WI38 (cell line): ENCODE measurements around the gene CNNM4.

ENCODE experiments used
- H3K4me3 ChIP-seq: 2 replicates; pipeline ENCODE4 v1.5.1; 2011; ENCODE audit warnings: low read depth, mild to moderate bottlenecking, control low read depth, low read length
- TF ChIP-seq, protein P1 (sequence below): IDR thresholded peaks from 2 replicates; pipeline ENCODE4 v1.5.1; 2012; ENCODE audit warnings: low read depth, mild to moderate bottlenecking, control low read depth, low read length

CNNM4 gene

DNA sequence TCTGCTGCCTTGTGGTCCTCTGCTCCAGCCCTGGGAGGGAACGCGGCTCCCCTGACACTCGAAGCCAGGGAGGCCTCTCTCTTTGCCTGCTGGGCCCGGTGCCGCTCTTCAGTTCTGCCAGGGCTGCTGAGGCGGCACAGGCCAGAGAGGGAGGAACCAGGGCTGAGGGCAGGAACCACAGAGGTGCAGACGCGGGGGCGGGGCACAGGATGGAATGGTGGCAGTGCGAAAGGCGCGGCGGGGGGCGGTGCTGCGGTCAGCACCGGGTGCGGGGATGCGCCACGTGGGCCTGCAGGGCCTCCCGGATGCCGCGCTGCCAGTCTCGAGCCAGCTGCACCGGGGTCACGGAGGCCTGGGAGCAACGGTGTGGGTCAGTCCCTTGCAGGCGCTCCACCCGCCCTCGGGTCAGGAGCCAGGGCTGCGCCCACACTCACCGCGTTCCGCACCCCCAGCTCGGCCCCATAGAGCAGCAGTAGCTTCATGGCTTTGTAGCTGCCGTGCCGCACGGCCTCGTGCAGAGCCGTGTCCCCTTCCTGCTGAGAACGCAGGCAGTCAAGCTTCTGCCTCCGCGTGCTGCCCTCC lies 78.7 kb downstream of the CNNM4 start:
- TF ChIP-seq, protein P1, sequence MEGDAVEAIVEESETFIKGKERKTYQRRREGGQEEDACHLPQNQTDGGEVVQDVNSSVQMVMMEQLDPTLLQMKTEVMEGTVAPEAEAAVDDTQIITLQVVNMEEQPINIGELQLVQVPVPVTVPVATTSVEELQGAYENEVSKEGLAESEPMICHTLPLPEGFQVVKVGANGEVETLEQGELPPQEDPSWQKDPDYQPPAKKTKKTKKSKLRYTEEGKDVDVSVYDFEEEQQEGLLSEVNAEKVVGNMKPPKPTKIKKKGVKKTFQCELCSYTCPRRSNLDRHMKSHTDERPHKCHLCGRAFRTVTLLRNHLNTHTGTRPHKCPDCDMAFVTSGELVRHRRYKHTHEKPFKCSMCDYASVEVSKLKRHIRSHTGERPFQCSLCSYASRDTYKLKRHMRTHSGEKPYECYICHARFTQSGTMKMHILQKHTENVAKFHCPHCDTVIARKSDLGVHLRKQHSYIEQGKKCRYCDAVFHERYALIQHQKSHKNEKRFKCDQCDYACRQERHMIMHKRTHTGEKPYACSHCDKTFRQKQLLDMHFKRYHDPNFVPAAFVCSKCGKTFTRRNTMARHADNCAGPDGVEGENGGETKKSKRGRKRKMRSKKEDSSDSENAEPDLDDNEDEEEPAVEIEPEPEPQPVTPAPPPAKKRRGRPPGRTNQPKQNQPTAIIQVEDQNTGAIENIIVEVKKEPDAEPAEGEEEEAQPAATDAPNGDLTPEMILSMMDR: no peak
- no peak overlapping the region for H3K4me3 ChIP-seq

DNA sequence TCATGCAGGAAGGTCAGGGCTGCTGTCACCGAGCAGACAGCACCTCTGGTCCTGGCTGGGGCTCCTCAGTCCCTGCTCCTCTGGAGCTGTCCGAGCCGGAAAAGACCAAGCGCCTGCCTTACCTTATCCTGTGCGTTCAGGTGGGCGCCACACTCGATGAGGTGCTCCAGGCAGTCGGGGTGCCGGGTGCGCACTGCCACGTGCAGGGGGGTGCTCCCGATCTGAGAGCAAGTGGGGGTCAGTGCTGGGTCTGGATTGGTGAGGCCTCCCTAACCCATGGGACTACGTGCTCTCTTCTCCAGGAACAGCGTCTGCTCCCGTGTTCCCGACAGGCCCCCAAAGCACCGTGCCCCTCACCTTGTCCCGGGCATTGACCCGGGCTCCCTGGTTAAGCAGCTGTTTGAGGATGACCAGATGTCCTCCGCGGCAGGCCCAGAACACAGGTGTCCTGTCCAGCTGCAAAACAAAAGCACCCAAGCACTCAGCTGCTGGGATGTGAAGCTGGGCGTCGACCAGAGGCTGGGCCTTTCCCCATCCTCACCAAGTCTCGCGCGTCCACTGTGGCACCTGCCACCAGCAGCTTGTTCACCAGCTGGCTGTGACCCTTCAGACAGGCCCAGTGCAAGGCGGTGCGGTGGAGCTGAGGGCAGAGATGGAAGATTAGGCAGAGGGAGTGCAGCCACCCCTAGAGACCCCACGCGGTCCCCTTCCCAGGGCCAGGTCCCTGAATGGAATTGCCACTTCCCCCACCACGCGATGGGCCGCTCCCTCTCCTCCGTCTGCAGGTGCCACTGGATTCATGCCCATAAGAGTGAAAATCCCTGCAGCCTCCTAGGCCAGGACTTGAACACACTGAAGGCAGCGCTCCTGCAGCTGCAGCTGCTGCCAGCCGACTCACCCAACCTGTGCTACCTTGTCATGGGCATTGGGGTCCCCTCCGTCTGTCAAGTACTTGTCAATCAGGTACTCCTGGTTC lies 79.5 kb downstream of the CNNM4 start:
- H3K4me3 ChIP-seq: no peak overlapping the region
- TF ChIP-seq, protein P1: no peak

DNA sequence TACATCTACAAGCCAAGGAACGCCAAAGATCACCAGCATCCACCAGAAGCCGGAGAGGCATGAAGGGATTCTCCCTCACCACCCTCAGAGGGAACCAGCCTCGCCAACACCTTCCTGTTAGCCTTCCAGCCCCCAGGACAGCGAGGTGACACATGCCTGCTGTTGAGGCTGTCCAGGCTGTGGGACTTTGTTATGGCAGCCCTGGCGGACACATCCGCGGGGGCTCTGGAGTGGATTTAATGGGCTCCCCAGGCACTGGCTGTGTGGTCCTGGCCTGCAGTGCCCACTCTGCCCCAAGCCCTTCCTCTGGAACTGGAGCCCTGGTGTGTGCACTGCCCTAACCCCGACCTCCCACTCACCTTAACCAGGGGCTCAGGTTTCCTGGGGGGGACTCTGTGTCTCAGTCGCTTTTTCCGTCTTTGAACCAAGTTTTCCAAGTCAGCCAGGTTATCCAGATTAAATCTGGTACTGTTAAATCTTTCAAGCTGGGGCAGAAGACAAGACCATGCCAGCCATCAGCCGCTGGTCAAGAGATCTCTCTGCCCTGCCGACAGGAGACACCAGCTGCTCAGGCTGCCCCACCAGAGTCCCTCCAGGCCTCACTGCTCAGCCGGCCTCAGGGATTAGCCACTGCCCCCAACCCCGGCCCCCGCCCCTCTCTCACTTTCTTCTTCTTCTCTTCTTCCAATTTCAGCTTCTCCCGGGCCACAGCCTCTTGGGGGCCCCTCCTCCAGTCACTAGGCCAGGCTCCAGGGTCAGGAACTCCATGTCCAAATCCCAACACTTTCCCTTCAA lies 81.2 kb downstream of the CNNM4 start:
- H3K4me3 ChIP-seq: no peak overlapping the region
- TF ChIP-seq, protein P1: no peak

DNA sequence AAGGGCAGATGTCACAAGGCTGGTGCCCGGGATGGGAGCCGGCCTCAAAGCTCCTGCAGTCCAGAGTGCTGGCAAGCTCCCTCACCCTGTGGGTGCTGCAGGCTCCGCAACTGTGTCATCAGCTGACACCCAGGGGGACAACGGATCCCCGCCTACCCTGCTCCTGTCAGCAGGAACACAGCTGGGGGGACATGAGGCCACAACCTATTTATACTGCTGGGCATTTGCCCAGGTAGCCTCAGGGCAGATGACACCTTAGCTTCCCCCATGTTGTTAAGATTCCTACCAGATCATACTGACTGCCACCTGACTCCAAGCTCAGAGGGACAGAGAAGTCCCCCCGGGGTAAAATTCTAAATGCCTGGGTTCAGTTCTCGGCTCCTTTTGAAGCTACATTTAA lies 81.9 kb downstream of the CNNM4 start:
- TF ChIP-seq, protein P1: no peak
- H3K4me3 ChIP-seq: no peak overlapping the region

DNA sequence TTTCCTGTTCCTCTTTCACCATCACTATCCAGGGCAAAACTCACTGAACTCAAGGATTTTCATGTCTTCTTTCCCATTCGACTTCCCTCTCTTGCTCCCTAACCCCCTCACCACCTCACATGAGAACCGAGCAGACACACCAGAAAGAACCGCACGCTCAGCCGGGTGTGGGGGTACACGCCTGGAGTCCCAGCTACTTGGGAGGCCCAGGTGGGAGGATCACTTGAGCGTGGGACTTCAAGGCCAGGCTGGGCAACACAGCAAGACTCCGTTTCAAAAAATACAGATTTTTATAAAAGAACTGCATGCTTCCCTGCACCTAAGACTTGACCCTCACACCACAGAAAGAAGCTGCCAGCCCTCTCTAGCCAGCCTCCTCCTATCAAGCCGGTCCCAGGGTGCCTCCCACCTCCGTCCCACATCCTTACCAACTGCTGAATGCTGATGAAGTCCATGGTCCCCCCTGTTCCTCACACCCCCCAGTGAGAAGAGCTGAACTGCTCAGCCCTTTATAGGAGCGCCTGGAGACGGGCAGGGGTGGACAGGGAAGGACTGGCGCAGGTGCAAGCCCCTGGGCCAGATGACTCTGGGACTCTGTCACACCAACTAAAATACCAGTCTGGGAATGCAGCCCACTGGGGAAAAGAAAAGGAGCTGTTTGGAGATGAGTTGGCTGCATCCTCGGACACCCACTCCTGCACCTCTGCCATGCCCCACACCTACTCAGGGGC lies 83.0 kb downstream of the CNNM4 start, which contains the start of gene ANKRD23:
Gene ANKRD23, minus strand, starts transcription at position 484 of the 731 bp plus-strand sequence. Its CDS starts 29 bp downstream, at position 455.
- H3K4me3 ChIP-seq: no peak within 1 kb of the TSS
- TF ChIP-seq, protein P1: no peak

DNA sequence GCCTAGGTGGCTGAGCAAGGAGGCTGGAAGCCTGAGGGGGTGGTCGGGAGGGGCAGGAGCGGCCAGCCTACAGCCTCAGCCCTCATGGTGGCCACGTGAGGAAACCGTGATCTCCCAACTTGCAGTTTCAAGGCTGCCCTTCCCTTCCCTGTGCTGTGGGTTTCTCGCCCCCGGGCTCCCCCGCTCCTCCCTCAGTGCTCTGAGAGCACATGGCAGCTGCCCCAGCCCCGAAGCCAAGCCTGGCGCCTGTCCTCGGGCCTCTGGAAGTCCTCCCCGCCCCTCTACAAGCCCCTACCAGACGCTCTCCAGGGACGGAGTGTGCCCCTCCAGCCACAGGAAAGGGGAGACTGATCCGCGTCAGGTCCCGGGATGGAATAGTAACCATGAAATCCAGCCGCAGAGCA lies 83.7 kb downstream of the CNNM4 start:
- TF ChIP-seq, protein P1: no peak
- H3K4me3 ChIP-seq: no peak overlapping the region
